Fibroblast of lung (primary cell): ENCODE measurements around the gene MBNL1. TPM values are rescaled to one million over a fixed set of nuclear protein-coding genes. Genes with fewer than 3 reads are reported as not detected.

Experiments
- DNase-seq, 2 donors: peaks; one replicate each; pipeline versions ENCODE4 v3.0.0 to v3.0.0-alpha.2; 2010; ENCODE audit warnings: low read depth in 2 of 2
- H2AFZ ChIP-seq: 2 replicates; pipeline ENCODE4 v1.5.1; 2012; ENCODE audit warnings: low read length, control low read depth, inconsistent platforms
- H3K27ac ChIP-seq: 2 replicates; pipeline ENCODE4 v1.5.1; 2011; ENCODE audit warnings: low read length, control low read depth; ENCODE audit not compliant: insufficient read depth
- H3K27me3 ChIP-seq: 2 replicates; pipeline ENCODE4 v1.5.1; 2011; ENCODE audit warnings: mild to moderate bottlenecking, low read length; ENCODE audit not compliant: control insufficient read depth, insufficient read depth
- H3K36me3 ChIP-seq: 2 replicates; pipeline ENCODE4 v1.5.1; 2011; ENCODE audit warnings: low read length; ENCODE audit not compliant: control insufficient read depth, insufficient read depth
- H3K4me1 ChIP-seq: 2 replicates; pipeline ENCODE4 v1.5.1; 2011; ENCODE audit warnings: low read length; ENCODE audit not compliant: control insufficient read depth, insufficient read depth; ENCODE audit errors: extremely low read depth
- H3K4me2 ChIP-seq: 2 replicates; pipeline ENCODE4 v1.5.1; 2011; ENCODE audit warnings: low read length, control low read depth; ENCODE audit not compliant: insufficient read depth; ENCODE audit errors: extremely low read depth
- H3K4me3 ChIP-seq, 4 experiments: fragments of 200-600 bp in 1 of 4; sonication (generic) in 1 of 4; replicated peaks in 1 of 4; 2 replicates each; pipeline ENCODE4 v1.5.1; 2011 to 2016; ENCODE audit warnings: low read length in 4 of 4, low read depth in 3 of 4, mild to moderate bottlenecking in 3 of 4, control low read depth in 2 of 4, inconsistent platforms in 1 of 4, mixed read lengths in 1 of 4; ENCODE audit not compliant: insufficient read depth in 1 of 4; ENCODE audit errors: control extremely low read depth in 1 of 4
- H3K79me2 ChIP-seq: 2 replicates; pipeline ENCODE4 v1.5.1; 2012; ENCODE audit warnings: mild to moderate bottlenecking, low read length, inconsistent platforms; ENCODE audit not compliant: control insufficient read depth, insufficient read depth
- H3K9ac ChIP-seq: 2 replicates; pipeline ENCODE4 v1.5.1; 2011; ENCODE audit warnings: mild to moderate bottlenecking, low read length, control low read depth; ENCODE audit not compliant: insufficient read depth
- H3K9me3 ChIP-seq: 2 replicates; pipeline ENCODE4 v1.5.1; 2012; ENCODE audit warnings: low read depth, low read length; ENCODE audit not compliant: control insufficient read depth, insufficient read depth
- H4K20me1 ChIP-seq: 2 replicates; pipeline ENCODE4 v1.5.1; 2011; ENCODE audit warnings: low read length; ENCODE audit not compliant: control insufficient read depth, insufficient read depth; ENCODE audit errors: extremely low read depth
- CTCF ChIP-seq, 2 donors: IDR thresholded peaks in 1 of 2; conservative IDR thresholded peaks in 1 of 2; 1 replicate in 1 of 2; 2 replicates in 1 of 2; pipeline ENCODE4 v1.5.1; 2011 to 2012; ENCODE audit warnings: low read length in 2 of 2, control low read depth in 1 of 2, inconsistent platforms in 1 of 2, low read depth in 1 of 2, mild to moderate bottlenecking in 1 of 2
- EZH2 ChIP-seq: IDR thresholded peaks from 2 replicates; pipeline ENCODE4 v1.5.1; 2012; ENCODE audit warnings: low read length, control low read depth, mild to moderate bottlenecking; ENCODE audit errors: missing control alignments
- polyA plus RNA-seq, 2 donors: library from polyadenylated mRNA; depleted of rRNA in 1 of 2; stranded (reverse) in 1 of 2; unstranded in 1 of 2; fragments of >200 nt; gene quantifications; 2 replicates each; pipeline ENCODE4 v1.2.1, GENCODE V29; 2011 to 2012; ENCODE audit warnings: missing spikeins in 1 of 2
- total RNA-seq: library from RNA; depleted of rRNA; stranded (reverse); fragments of >200 nt; gene quantifications from 2 replicates; pipeline ENCODE4 v1.2.1, GENCODE V29; 2014

Gene MBNL1
- total and polyA plus RNA-seq, 2 donors (not counting 1 experiment from before 2014, with no cell fraction given): 150 to 213 TPM

GRCh38 chr3:152243301-152243711 lies 25.4 kb upstream of the MBNL1 start:
- Histone ChIP-seq H3K36me3 (no peaks in the 10 kb centered on the region), H3K4me3 (no peak overlapping the region), H3K79me2 (no peaks in the 10 kb centered on the region), H2AFZ (no peak overlapping the region), H3K27ac (no peak overlapping the region), H3K9me3 (no peaks in the 10 kb centered on the region), H3K9ac (no peak overlapping the region), H3K27me3 (no peaks in the 10 kb centered on the region), H3K4me1 (no peaks in the 10 kb centered on the region), H4K20me1 (no peaks in the 10 kb centered on the region), H3K4me2 (no peak overlapping the region)
- TF ChIP-seq EZH2 (no peak), CTCF (conservative IDR thresholded peaks at IDR 0.05 in 1 of 2, IDR thresholded peaks at IDR 0.05 in 1 of 2; ENCODE audit: low read depth in 1 of 2, low read length in 2 of 2) (no peak)
- DNase-seq: no peak

GRCh38 chr3:152243721-152244516 lies 24.8 kb upstream of the MBNL1 start:
- H2AFZ ChIP-seq: no peak overlapping the region
- H3K27ac ChIP-seq: no peak overlapping the region
- no peaks in the 10 kb centered on the region for H3K9me3 ChIP-seq
- TF ChIP-seq EZH2 (no peak), CTCF (conservative IDR thresholded peaks at IDR 0.05 in 1 of 2, IDR thresholded peaks at IDR 0.05 in 1 of 2; ENCODE audit: low read depth in 1 of 2, low read length in 2 of 2) (no peak)
- H3K36me3 ChIP-seq: no peaks in the 10 kb centered on the region
- no peaks in the 10 kb centered on the region for H4K20me1 ChIP-seq
- no peaks in the 10 kb centered on the region for H3K27me3 ChIP-seq
- no peak for DNase-seq
- H3K4me3 ChIP-seq: no peak overlapping the region
- no peaks in the 10 kb centered on the region for H3K4me1 ChIP-seq
- no peak overlapping the region for H3K9ac ChIP-seq
- no peak overlapping the region for H3K4me2 ChIP-seq
- no peaks in the 10 kb centered on the region for H3K79me2 ChIP-seq

- Histone ChIP-seq H3K9ac (no peak overlapping the region), H3K9me3 (no peaks in the 10 kb centered on the region), H3K79me2 (no peaks in the 10 kb centered on the region), H3K4me2 (no peak overlapping the region), H3K36me3 (no peaks in the 10 kb centered on the region), H4K20me1 (no peaks in the 10 kb centered on the region), H3K4me1 (no peaks in the 10 kb centered on the region), H3K27me3 (no peaks in the 10 kb centered on the region), H3K4me3 (no peak overlapping the region), H3K27ac (no peak overlapping the region), H2AFZ (no peak overlapping the region)
- DNase-seq: no peak
- TF ChIP-seq CTCF (conservative IDR thresholded peaks at IDR 0.05 in 1 of 2, IDR thresholded peaks at IDR 0.05 in 1 of 2; ENCODE audit: low read depth in 1 of 2, low read length in 2 of 2) (no peak), EZH2 (no peak)
Observed at GRCh38 chr3:152244517-152244888, 24.2 kb upstream of the MBNL1 start.
